HG02973 (cell line): ENCODE measurements around the gene PTPRCAP.
"Not testable (repeated sequence)": the region's sequence is repeated elsewhere in the genome, so short reads cannot be mapped to it uniquely, and the experiment has no call there.

Source experiments
- ATAC-seq: cut with Tn5 transposase; IDR thresholded peaks from one replicate; pipeline ENCODE4 v1.9.1; 2021; ENCODE audit warnings: moderate library complexity; ENCODE audit not compliant: unreplicated experiment

Gene PTPRCAP

GRCh38 chr11:67465530-67465929 lies 28.0 kb upstream of the PTPRCAP start:
- ATAC-seq = not testable (repeated sequence)

DNA sequence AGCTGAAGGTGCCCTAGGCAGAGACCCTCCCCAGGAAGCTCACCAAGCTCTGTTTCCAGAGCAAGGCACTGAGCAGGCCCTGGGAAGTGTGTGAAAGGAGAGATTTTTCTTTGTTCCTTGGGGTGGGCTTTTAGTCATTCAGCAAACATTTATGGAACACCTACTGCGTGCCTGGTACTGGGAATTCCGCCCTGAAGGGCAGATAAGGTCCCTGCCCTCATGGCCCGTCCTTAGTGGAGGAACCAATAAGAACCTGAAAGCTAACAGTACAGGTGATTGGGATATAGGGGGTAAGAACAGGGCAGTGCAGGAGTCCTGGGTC lies 27.7 kb upstream of the PTPRCAP start:
- ATAC-seq = no peak

GRCh38 chr11:67464411-67465188 lies 27.1 kb upstream of the PTPRCAP start:
- peak; percentile 40 for ATAC-seq

GRCh38 chr11:67463680-67464410 lies 26.4 kb upstream of the PTPRCAP start:
- ATAC-seq = no peak

GRCh38 chr11:67463186-67463585 lies 25.7 kb upstream of the PTPRCAP start:
- no peak for ATAC-seq

DNA sequence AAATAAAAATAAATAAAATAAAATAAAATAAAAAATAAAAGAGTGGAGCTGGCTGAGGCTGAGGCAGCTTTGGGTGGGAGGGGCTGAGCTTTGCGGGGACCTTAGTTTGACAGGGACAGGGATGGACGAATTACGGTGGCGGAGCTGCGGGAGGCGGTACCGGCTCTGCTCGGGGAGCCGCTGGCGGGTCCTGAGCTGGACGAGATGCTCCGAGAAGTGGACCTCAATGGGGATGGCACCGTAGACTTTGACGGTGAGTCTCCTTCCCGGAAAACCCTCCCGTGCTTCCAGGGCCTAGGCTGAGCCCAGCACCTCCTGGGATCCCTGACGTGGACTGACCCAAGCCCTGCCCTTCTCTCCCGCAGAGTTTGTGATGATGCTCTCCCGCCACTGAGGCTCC lies 20.8 kb upstream of the PTPRCAP start:
- ATAC-seq = no peak

- no peak for ATAC-seq
These were observed 20.0 kb upstream of the PTPRCAP start for GRCh38 chr11:67457453-67457852.

GRCh38 chr11:67456068-67456705 lies 18.7 kb upstream of the PTPRCAP start:
- no peak for ATAC-seq

GRCh38 chr11:67455054-67455453 lies 17.6 kb upstream of the PTPRCAP start, which contains the start of gene CABP4:
Gene CABP4, plus strand, starts transcription at chr11:67455354. Its CDS starts 70 bp downstream, at chr11:67455424.
- no peak for ATAC-seq

DNA sequence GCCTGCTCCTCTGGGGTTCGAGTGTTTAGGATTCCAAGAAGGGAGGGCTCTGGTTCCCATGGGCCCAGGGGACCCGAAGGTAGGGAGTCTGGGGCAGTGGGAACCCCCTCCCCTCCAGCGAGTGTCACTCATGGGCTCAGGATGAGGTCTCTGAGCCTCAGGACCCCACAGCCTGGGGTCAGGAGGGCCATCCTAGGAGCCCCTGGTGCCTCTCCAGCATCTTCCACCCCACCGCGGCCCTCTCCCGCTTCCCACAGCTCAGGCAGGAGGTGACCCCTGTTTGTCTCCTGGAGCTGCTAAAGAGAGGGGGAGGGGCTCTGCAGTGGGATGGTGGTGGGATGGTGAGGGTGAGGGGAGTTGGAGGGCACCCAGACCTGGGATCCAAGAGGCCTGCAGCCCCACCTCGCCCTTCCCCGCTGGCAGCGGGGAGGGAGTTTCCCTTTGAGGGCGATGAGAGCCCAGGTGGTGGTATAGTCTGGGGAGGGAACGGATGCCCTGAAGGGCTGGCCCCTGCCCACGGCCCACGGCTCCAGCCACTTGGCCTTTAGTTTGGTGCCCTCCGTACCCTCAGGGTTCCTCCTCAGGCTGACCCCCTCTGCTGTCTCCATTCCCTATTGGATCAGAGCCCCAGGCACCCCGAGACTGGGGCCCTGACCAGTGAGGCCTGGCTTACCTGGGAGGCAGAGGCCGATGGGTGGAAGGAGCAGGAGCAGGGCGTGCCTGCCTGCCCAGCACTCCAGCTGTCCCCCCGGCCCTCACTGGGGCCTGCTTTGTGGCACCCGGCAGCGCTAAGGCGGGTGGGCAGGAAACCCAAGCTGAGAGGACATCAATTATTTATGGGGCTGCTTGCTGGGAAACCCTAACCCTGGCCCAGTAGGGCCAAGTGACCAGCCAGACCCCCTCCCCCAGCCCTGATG lies 16.6 kb upstream of the PTPRCAP start:
- ATAC-seq = no peak

- no peak for ATAC-seq
These were observed 14.9 kb upstream of the PTPRCAP start, which contains the start of gene GPR152 for GRCh38 chr11:67452141-67452952. Gene GPR152, minus strand, starts transcription at chr11:67452729. Its CDS starts 5 bp downstream, at chr11:67452724.

DNA sequence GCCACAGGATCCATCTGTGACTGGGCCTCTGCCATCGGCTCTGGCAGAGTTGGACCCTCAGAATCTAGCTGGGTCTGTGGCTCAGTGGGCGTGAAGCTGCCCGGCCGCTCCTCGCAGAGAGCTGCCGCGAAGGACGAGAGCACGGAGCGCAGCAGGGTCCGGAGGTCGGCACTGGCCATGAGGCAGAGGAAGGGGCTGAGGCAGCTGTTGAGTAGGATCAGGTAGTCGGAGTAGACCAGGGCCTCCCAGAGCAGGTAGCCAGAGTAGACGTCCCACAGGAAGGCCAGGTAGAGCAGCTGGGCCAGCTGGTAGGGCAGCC lies 14.1 kb upstream of the PTPRCAP start:
- ATAC-seq = no peak

DNA sequence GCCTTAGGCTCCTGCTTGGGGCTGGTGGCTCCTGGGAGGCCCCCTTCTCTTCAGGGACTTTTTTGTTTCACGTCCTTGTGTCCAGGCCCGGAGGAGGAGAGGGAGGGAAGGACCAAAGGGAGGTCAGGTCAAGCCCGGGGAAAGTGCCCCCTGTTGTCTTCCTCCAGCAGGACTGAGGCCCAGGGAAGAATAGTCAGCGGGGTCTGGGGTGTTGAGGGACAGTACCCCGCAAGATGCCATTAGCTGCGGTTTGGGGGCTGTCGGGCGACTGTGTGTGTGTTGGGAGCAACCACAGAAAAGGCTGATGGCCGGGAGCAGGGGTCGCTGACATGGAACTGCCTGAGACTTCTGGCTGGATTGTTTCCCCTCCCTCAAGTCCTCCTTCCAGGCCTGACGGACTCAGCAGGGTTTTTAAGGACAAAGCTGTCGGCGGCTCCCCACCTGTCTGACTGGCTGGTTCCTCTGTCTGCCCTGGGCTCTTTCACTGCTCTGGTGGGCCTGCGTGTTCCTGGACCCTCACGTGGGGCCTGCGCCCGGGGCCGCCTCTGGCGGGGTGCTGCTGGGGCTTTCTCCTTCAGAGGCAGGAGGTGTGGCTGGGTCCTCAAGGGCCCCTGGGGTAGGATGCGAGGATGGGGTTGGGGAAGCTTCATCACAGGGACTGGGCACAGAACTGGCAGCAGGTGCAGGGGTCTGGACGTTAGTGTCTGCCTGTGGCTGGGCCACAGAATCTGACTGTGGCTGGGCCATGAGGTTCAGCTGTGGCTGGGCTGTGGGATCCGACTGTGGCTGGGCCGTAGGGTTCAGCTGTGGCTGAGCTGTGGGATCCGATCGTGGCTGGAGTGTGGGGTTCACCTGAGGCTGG lies 13.5 kb upstream of the PTPRCAP start:
- ATAC-seq = no peak

DNA sequence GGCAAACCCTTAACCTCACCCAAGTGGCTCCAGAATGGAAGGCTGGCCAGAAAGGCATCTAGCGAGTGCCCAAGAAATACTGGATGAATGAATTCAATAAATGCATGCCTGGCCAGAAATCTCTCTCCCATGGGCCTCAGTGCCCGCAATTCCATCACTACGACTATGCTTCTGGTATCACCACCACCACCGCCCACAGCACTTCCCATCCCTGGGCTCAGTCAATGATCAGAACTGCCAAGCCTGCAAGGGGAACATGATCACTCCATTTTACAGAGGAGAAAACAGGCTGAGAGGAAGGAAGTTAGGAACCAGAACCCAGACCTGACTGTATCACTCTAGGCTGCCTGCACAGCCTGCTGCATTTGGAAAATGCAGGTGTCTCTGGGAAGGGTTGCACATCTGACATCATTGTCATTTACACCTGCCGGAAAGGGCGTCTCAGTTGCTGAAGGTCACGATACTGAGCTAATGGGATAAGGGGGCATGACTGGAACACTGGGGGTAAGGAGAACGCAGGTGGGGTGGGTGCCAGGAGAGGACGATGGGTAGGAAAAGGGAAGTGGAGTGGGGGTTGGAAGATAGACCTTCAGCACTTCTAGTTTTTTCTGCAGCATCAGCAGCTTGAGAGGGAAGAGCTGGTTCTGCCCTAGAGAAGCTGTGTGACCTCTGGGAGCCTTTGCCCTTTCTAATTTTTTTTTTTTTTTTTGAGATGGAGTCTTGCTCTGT lies 11.8 kb upstream of the PTPRCAP start:
- no peak for ATAC-seq

- no peak for ATAC-seq
These were observed 10.7 kb upstream of the PTPRCAP start for GRCh38 chr11:67448220-67448609.

DNA sequence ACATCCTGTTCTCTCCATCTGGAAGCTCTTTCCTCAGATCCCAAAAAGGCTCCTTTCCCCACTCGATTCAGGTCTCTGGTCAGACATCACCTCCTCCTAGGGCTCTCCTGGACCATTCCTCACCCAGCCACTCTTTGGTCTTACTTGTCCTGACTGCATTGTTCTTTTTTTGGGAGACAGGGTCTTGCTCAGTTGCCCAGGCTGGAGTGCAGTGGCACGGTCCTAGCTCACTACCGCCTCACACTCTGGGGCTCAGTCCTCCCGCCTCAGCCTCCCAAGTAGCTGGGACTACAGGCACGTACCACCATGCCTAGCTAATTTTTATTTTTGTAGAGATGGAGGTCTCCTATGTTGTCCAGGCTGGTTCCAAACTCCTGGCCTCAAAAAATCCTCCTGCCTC lies 8.0 kb upstream of the PTPRCAP start:
- no peak for ATAC-seq

- ATAC-seq = no peak
These were observed 5.3 kb upstream of the PTPRCAP start for GRCh38 chr11:67442504-67443404.
